H9 (cell line): ENCODE data around the gene SIPA1L3. TPM values are rescaled to one million over a fixed set of nuclear protein-coding genes. Genes with fewer than 3 reads are reported as not detected.

Source experiments
- DNase-seq: peaks from one replicate; pipeline ENCODE4 v3.0.0-alpha.2; 2017
- H2AFZ ChIP-seq: one replicate; pipeline ENCODE4 v1.6.1; 2013; ENCODE audit warnings: mild to moderate bottlenecking, low read length, control low read depth, moderate library complexity
- H2AK5ac ChIP-seq: 2 replicates; pipeline ENCODE4 v1.6.1; 2013; ENCODE audit warnings: low read length, control low read depth, mixed read lengths; ENCODE audit not compliant: insufficient read length
- H2BK120ac ChIP-seq: one replicate; pipeline ENCODE4 v1.6.1; 2013; ENCODE audit warnings: low read depth, mild to moderate bottlenecking, low read length, control low read depth, inconsistent platforms; ENCODE audit not compliant: poor library complexity, severe bottlenecking
- H2BK12ac ChIP-seq: 2 replicates; pipeline ENCODE4 v1.6.1; 2013; ENCODE audit warnings: low read length, control low read depth, mixed read lengths, low read depth; ENCODE audit not compliant: insufficient read length
- H2BK15ac ChIP-seq: 2 replicates; pipeline ENCODE4 v1.6.1; 2013; ENCODE audit warnings: low read depth, low read length, control low read depth
- H2BK20ac ChIP-seq: one replicate; pipeline ENCODE4 v1.6.1; 2013; ENCODE audit warnings: low read depth, mild to moderate bottlenecking, low read length, control low read depth, inconsistent platforms; ENCODE audit not compliant: poor library complexity, severe bottlenecking
- H2BK5ac ChIP-seq: 2 replicates; pipeline ENCODE4 v1.6.1; 2013; ENCODE audit warnings: low read length, control low read depth, mixed read lengths; ENCODE audit not compliant: insufficient read length
- H3K14ac ChIP-seq: 2 replicates; pipeline ENCODE4 v1.6.1; 2013; ENCODE audit warnings: low read length, control low read depth; ENCODE audit not compliant: insufficient read depth
- H3K18ac ChIP-seq: 2 replicates; pipeline ENCODE4 v1.6.1; 2013; ENCODE audit warnings: low read depth, mild to moderate bottlenecking, mixed read lengths, low read length, control low read depth; ENCODE audit not compliant: insufficient read length
- H3K23ac ChIP-seq: 2 replicates; pipeline ENCODE4 v1.6.1; 2013; ENCODE audit warnings: low read length, control low read depth, mixed read lengths, low read depth; ENCODE audit not compliant: insufficient read length
- H3K23me2 ChIP-seq: 2 replicates; pipeline ENCODE4 v1.6.1; 2013; ENCODE audit warnings: low read depth, mild to moderate bottlenecking, mixed read lengths, low read length, control low read depth; ENCODE audit not compliant: insufficient read length, poor library complexity, severe bottlenecking
- H3K27ac ChIP-seq: 2 replicates; pipeline ENCODE4 v1.5.1; 2013; ENCODE audit warnings: low read length, control low read depth, mixed read lengths, low read depth; ENCODE audit not compliant: insufficient read length
- H3K27me3 ChIP-seq: 2 replicates; pipeline ENCODE4 v1.6.1; 2013; ENCODE audit warnings: low read length, control low read depth, inconsistent platforms; ENCODE audit not compliant: insufficient read depth
- H3K4ac ChIP-seq: 2 replicates; pipeline ENCODE4 v1.6.1; 2013; ENCODE audit warnings: low read depth, mild to moderate bottlenecking, control low read depth, inconsistent platforms, low read length, moderate library complexity
- H3K4me1 ChIP-seq: 2 replicates; pipeline ENCODE4 v1.6.1; 2013; ENCODE audit warnings: low read length, control low read depth, inconsistent platforms; ENCODE audit not compliant: insufficient read depth
- H3K4me2 ChIP-seq: 2 replicates; pipeline ENCODE4 v1.6.1; 2013; ENCODE audit warnings: low read length, control low read depth, mixed read lengths; ENCODE audit not compliant: insufficient read length, insufficient read depth
- H3K56ac ChIP-seq: 2 replicates; pipeline ENCODE4 v1.6.1; 2013; ENCODE audit warnings: low read depth, mild to moderate bottlenecking, mixed read lengths, low read length, control low read depth; ENCODE audit not compliant: insufficient read length
- H3K79me1 ChIP-seq: 2 replicates; pipeline ENCODE4 v1.6.1; 2013; ENCODE audit warnings: low read depth, mild to moderate bottlenecking, moderate library complexity, low read length, control low read depth, inconsistent platforms; ENCODE audit not compliant: insufficient read depth, poor library complexity, severe bottlenecking
- H3K79me2 ChIP-seq: 2 replicates; pipeline ENCODE4 v1.6.1; 2013; ENCODE audit warnings: low read length, control low read depth, inconsistent platforms; ENCODE audit not compliant: insufficient read depth
- H3K9ac ChIP-seq: 2 replicates; pipeline ENCODE4 v1.6.1; 2013; ENCODE audit warnings: low read length, control low read depth, mixed read lengths; ENCODE audit not compliant: insufficient read length; ENCODE audit errors: extremely low read depth
- H3K9me3 ChIP-seq: one replicate; pipeline ENCODE4 v1.6.1; 2013; ENCODE audit warnings: low read depth, low read length, inconsistent platforms; ENCODE audit not compliant: control insufficient read depth
- H3T11ph ChIP-seq: one replicate; pipeline ENCODE4 v1.6.1; 2013; ENCODE audit warnings: mild to moderate bottlenecking, low read length, control low read depth, inconsistent platforms
- H4K20me1 ChIP-seq: one replicate; pipeline ENCODE4 v1.6.1; 2013; ENCODE audit not compliant: control insufficient read depth, insufficient read length, insufficient read depth
- H4K5ac ChIP-seq: 2 replicates; pipeline ENCODE4 v1.6.1; 2013; ENCODE audit warnings: low read depth, mild to moderate bottlenecking, mixed read lengths, low read length, control low read depth; ENCODE audit not compliant: insufficient read length
- H4K8ac ChIP-seq: replicated peaks from 2 replicates; pipeline ENCODE4 v1.6.1; 2013; ENCODE audit warnings: low read length, control low read depth, mixed read lengths, low read depth; ENCODE audit not compliant: insufficient read length
- H4K91ac ChIP-seq: 2 replicates; pipeline ENCODE4 v1.6.1; 2013; ENCODE audit warnings: low read depth, mild to moderate bottlenecking, moderate library complexity, mixed read lengths, low read length, control low read depth; ENCODE audit not compliant: insufficient read length
- H3K27ac Mint-ChIP-seq, 3 experiments: 2 replicates in 2 of 3; 3 replicates in 1 of 3; pipeline ENCODE4 v1.8.0; 2020 to 2021; ENCODE audit warnings: mixed read lengths in 3 of 3, mild to moderate bottlenecking in 1 of 3, moderate library complexity in 1 of 3
- H3K27me3 Mint-ChIP-seq: 2 replicates; pipeline ENCODE4 v1.8.0; 2021; ENCODE audit warnings: low read depth, mild to moderate bottlenecking, moderate library complexity, mixed read lengths
- H3K36me3 Mint-ChIP-seq, 3 experiments: 2 replicates in 2 of 3; 3 replicates in 1 of 3; pipeline ENCODE4 v1.8.0; 2020 to 2021; ENCODE audit warnings: low read depth in 3 of 3, mixed read lengths in 3 of 3; ENCODE audit not compliant: insufficient read depth in 1 of 3
- H3K4me1 Mint-ChIP-seq, 2 experiments: 2 replicates each; pipeline ENCODE4 v1.8.0; 2020; ENCODE audit warnings: mixed read lengths in 2 of 2
- H3K4me3 Mint-ChIP-seq, 2 experiments: 2 replicates in 1 of 2; 3 replicates in 1 of 2; pipeline ENCODE4 v1.8.0; 2020 to 2021; ENCODE audit warnings: mild to moderate bottlenecking in 2 of 2, mixed read lengths in 2 of 2, moderate library complexity in 1 of 2
- H3K9me3 Mint-ChIP-seq, 2 experiments: 2 replicates in 1 of 2; 3 replicates in 1 of 2; pipeline ENCODE4 v1.8.0; 2020; ENCODE audit warnings: mild to moderate bottlenecking in 2 of 2, mixed read lengths in 2 of 2, moderate library complexity in 1 of 2
- WGBS: extraction: QIAGEN DNeasy Blood & Tissue Kit; methylation state at CpG from one replicate; pipeline ENCODE4 v1.1.7; 2013; ENCODE audit warnings: missing lambda C conversion rate, low lambda C conversion rate, mixed read lengths; ENCODE audit not compliant: insufficient read length; ENCODE audit errors: extremely low coverage; 5-methylcytosine and 5-hydroxymethylcytosine counted together
- total RNA-seq: library from RNA; stranded (reverse); gene quantifications from 2 replicates; pipeline ENCODE4 v1.2.1, GENCODE V29; 2021
- TF ChIP-seq, protein P1 (sequence below): fragments of 200-600 bp; sonication (generic); conservative IDR thresholded peaks from 3 replicates; pipeline ENCODE4 v1.8.0; 2021; ENCODE audit warnings: antibody characterized with exemption, mild to moderate bottlenecking

The SIPA1L3 gene
- total RNA-seq, 1 experiment from 2014 or later = 40.1 TPM

DNA sequence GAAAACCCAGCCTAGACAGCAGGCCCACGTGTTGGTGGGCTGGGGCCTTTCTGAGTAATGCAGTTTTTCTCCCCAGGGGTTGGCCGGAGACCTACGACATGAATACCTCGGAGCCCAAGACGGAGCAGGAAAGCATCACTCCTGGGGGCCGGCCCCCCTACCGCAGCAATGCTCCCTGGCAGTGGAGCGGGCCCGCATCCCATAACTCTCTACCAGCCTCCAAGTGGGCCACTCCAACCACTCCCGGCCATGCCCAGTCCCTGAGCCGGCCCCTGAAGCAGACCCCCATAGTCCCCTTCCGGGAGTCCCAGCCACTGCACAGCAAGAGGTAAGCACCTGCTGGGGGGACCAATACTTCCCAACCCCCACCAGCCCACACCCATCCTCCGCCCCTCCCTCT, 234.1 kb downstream of the SIPA1L3 start:
- Histone ChIP-seq H3K56ac (no peak overlapping the region), H2AFZ (no peak overlapping the region), H3K14ac (no peak overlapping the region), H3K79me1 (no peaks in the 10 kb centered on the region), H3T11ph (no peak overlapping the region), H3K79me2 (no peaks in the 10 kb centered on the region), H3K4me2 (no peak overlapping the region), H3K9ac (no peak overlapping the region), H3K27ac (no peak overlapping the region), H4K91ac (no peak overlapping the region), H3K9me3 (no peaks in the 10 kb centered on the region), H3K23me2 (no peaks in the 10 kb centered on the region), H3K4me1 (no peaks in the 10 kb centered on the region), H3K23ac (no peak overlapping the region), H2BK120ac (no peak overlapping the region), H2AK5ac (no peak overlapping the region), H3K4ac (no peak overlapping the region), H3K27me3 (no peaks in the 10 kb centered on the region), H4K8ac (no peak overlapping the region), H4K5ac (no peak overlapping the region), H4K20me1 (no peaks in the 10 kb centered on the region), H2BK20ac (no peak overlapping the region), H2BK5ac (no peak overlapping the region), H2BK12ac (no peak overlapping the region), H2BK15ac (no peak overlapping the region), H3K18ac (no peak overlapping the region)
- TF ChIP-seq, protein P1, sequence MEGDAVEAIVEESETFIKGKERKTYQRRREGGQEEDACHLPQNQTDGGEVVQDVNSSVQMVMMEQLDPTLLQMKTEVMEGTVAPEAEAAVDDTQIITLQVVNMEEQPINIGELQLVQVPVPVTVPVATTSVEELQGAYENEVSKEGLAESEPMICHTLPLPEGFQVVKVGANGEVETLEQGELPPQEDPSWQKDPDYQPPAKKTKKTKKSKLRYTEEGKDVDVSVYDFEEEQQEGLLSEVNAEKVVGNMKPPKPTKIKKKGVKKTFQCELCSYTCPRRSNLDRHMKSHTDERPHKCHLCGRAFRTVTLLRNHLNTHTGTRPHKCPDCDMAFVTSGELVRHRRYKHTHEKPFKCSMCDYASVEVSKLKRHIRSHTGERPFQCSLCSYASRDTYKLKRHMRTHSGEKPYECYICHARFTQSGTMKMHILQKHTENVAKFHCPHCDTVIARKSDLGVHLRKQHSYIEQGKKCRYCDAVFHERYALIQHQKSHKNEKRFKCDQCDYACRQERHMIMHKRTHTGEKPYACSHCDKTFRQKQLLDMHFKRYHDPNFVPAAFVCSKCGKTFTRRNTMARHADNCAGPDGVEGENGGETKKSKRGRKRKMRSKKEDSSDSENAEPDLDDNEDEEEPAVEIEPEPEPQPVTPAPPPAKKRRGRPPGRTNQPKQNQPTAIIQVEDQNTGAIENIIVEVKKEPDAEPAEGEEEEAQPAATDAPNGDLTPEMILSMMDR = no peak
- peaks cover 7 to 31% (median 27%) of the 10 kb centered on the region in 3 experiments for H3K36me3 Mint-ChIP-seq
- H3K27me3 Mint-ChIP-seq = no peaks in the 10 kb centered on the region
- H3K27ac Mint-ChIP-seq = no peak overlapping the region
- H3K9me3 Mint-ChIP-seq = no peaks in the 10 kb centered on the region
- no peak for DNase-seq
- WGBS = 100% methylated on average over 1 of the region's 13 CpGs
- peaks cover 0 to 12% of the 10 kb centered on the region in 2 experiments; a peak in 2 of 4 replicates for H3K4me1 Mint-ChIP-seq
- H3K4me3 Mint-ChIP-seq = no peak overlapping the region
